H1 (cell line): Measurements from ENCODE around the gene DOCK1. TPM values are rescaled to one million over a fixed set of nuclear protein-coding genes. Genes with fewer than 3 reads are reported as not detected.

ENCODE experiments used
- CTCF ChIA-PET: fragments of 300-600 bp; sonication (Branson Sonifier 250); formaldehyde crosslinking; loops from one replicate; lab custom pipeline; 2021; ENCODE audit not compliant: partially characterized antibody; lab: Charles Lee
- POLR2A ChIA-PET: fragments of 300-600 bp; sonication (Branson Sonifier 250); formaldehyde crosslinking; loops from one replicate; lab custom pipeline; 2021; ENCODE audit warnings: inconsistent platforms; ENCODE audit not compliant: partially characterized antibody; lab: Charles Lee
- DNase-seq, 2 experiments: peaks; one replicate each; pipeline versions ENCODE4 v3.0.0 to v3.0.0-alpha.2; 2010 to 2022; ENCODE audit warnings: low spot score in 2 of 2, low read depth in 1 of 2, mixed read lengths in 1 of 2
- FAIRE-seq: peaks from 2 replicates; lab custom pipeline; 2011; peaks lifted over from hg19 to GRCh38; lab: Jason Lieb, UNC
- H2AFZ ChIP-seq: 2 replicates; pipeline ENCODE4 v1.8.1; 2012; ENCODE audit warnings: low read length, inconsistent platforms
- H2AK5ac ChIP-seq: 2 replicates; pipeline ENCODE4 v1.6.1; 2013; ENCODE audit warnings: low read depth, low read length
- H2BK120ac ChIP-seq: replicated peaks from 2 replicates; pipeline ENCODE3; 2013; ENCODE audit warnings: low read depth, low read length, inconsistent platforms
- H2BK12ac ChIP-seq: 2 replicates; pipeline ENCODE4 v1.6.1; 2013; ENCODE audit warnings: low read depth, low read length
- H2BK15ac ChIP-seq: 2 replicates; pipeline ENCODE4 v1.6.1; 2013; ENCODE audit warnings: low read length
- H2BK20ac ChIP-seq: 2 replicates; pipeline ENCODE4 v1.6.1; 2013; ENCODE audit warnings: low read length
- H2BK5ac ChIP-seq: 2 replicates; pipeline ENCODE4 v1.6.1; 2013; ENCODE audit warnings: low read depth, low read length
- H3K14ac ChIP-seq: 2 replicates; pipeline ENCODE4 v1.6.1; 2013; ENCODE audit warnings: inconsistent platforms; ENCODE audit not compliant: insufficient read length
- H3K18ac ChIP-seq: 2 replicates; pipeline ENCODE4 v1.6.1; 2013; ENCODE audit warnings: low read length; ENCODE audit errors: extremely low read depth
- H3K23ac ChIP-seq: 2 replicates; pipeline ENCODE4 v1.6.1; 2013; ENCODE audit warnings: inconsistent platforms; ENCODE audit not compliant: insufficient read length
- H3K23me2 ChIP-seq: 2 replicates; pipeline ENCODE4 v1.6.1; 2013; ENCODE audit warnings: low read depth, low read length
- H3K27ac ChIP-seq: 2 replicates; pipeline ENCODE4 v1.6.1; 2011; ENCODE audit warnings: low read depth, low read length, inconsistent platforms
- H3K27me3 ChIP-seq, 4 experiments: replicated peaks in 1 of 4; 1 replicate in 1 of 4; 2 replicates in 3 of 4; pipeline versions ENCODE4 v1.6.1 to v1.8.1; 2011 to 2013; ENCODE audit warnings: low read length in 3 of 4, mild to moderate bottlenecking in 3 of 4, inconsistent platforms in 2 of 4, mixed read lengths in 2 of 4, moderate library complexity in 1 of 4; ENCODE audit not compliant: control insufficient read depth in 3 of 4, insufficient read depth in 3 of 4; ENCODE audit errors: extremely low read depth in 1 of 4
- H3K36me3 ChIP-seq, 4 experiments: 2 replicates each; pipeline versions ENCODE4 v1.6.1 to v1.8.1; 2011 to 2013; ENCODE audit warnings: mild to moderate bottlenecking in 4 of 4, low read length in 3 of 4, moderate library complexity in 2 of 4, control low read depth in 1 of 4, inconsistent platforms in 1 of 4; ENCODE audit not compliant: insufficient read depth in 4 of 4, control insufficient read depth in 2 of 4
- H3K4ac ChIP-seq: replicated peaks from 2 replicates; pipeline ENCODE3; 2013; ENCODE audit warnings: low read length, low read depth, mixed read lengths, inconsistent platforms; ENCODE audit not compliant: insufficient read length
- H3K4me1 ChIP-seq, 4 experiments: replicated peaks in 1 of 4; 1 replicate in 1 of 4; 2 replicates in 3 of 4; pipeline versions ENCODE4 v1.6.1 to v1.8.1; 2011 to 2013; ENCODE audit warnings: low read length in 3 of 4, inconsistent platforms in 2 of 4, mixed read lengths in 1 of 4; ENCODE audit not compliant: insufficient read depth in 4 of 4, control insufficient read depth in 3 of 4
- H3K4me2 ChIP-seq, 2 experiments: 2 replicates each; pipeline versions ENCODE4 v1.6.1 to v1.8.1; 2011 to 2013; ENCODE audit warnings: low read depth in 2 of 2, low read length in 2 of 2, control low read depth in 1 of 2, inconsistent platforms in 1 of 2, mild to moderate bottlenecking in 1 of 2; ENCODE audit not compliant: insufficient read depth in 1 of 2
- H3K4me3 ChIP-seq, 4 experiments: fragments of 200-600, 300-600 bp in 1 of 4; sonication (generic), shearing (Covaris generic), sonication (Bioruptor Twin) in 1 of 4; 2 replicates each; pipeline versions ENCODE4 v1.5.1 to v1.8.1; 2011 to 2016; ENCODE audit warnings: low read length in 4 of 4, low read depth in 3 of 4, control low read depth in 2 of 4, inconsistent platforms in 2 of 4, mild to moderate bottlenecking in 2 of 4, mixed read lengths in 1 of 4, moderate library complexity in 1 of 4; ENCODE audit not compliant: insufficient read depth in 2 of 4; ENCODE audit errors: extremely low read depth in 1 of 4
- H3K56ac ChIP-seq: replicated peaks from 2 replicates; pipeline ENCODE3; 2013; ENCODE audit warnings: low read depth, mild to moderate bottlenecking, mixed read lengths, low read length, inconsistent platforms; ENCODE audit not compliant: insufficient read length
- H3K79me1 ChIP-seq: 2 replicates; pipeline ENCODE4 v1.6.1; 2013; ENCODE audit warnings: low read depth, low read length, control low read depth
- H3K79me2 ChIP-seq, 2 experiments: 2 replicates each; pipeline versions ENCODE4 v1.6.1 to v1.8.1; 2012 to 2013; ENCODE audit warnings: low read length in 2 of 2, mild to moderate bottlenecking in 2 of 2, inconsistent platforms in 1 of 2; ENCODE audit not compliant: insufficient read depth in 2 of 2, control insufficient read depth in 1 of 2
- H3K9ac ChIP-seq, 4 experiments: replicated peaks in 1 of 4; 1 replicate in 1 of 4; 2 replicates in 3 of 4; pipeline versions ENCODE4 v1.6.1 to v1.8.1; 2011 to 2013; ENCODE audit warnings: low read depth in 3 of 4, low read length in 3 of 4, control low read depth in 2 of 4, mild to moderate bottlenecking in 2 of 4, moderate library complexity in 2 of 4, inconsistent platforms in 1 of 4; ENCODE audit errors: extremely low read depth in 1 of 4
- H3K9me3 ChIP-seq, 2 experiments: 2 replicates each; pipeline versions ENCODE4 v1.6.1 to v1.8.1; 2012 to 2013; ENCODE audit warnings: mild to moderate bottlenecking in 2 of 2, moderate library complexity in 2 of 2, control low read depth in 1 of 2, inconsistent platforms in 1 of 2, low read depth in 1 of 2, low read length in 1 of 2, mixed read lengths in 1 of 2; ENCODE audit not compliant: insufficient read depth in 2 of 2
- H4K20me1 ChIP-seq, 2 experiments: replicated peaks in 1 of 2; 2 replicates each; pipeline versions ENCODE3 to v1.8.1; 2011 to 2013; ENCODE audit warnings: inconsistent platforms in 2 of 2, low read length in 2 of 2, mild to moderate bottlenecking in 1 of 2; ENCODE audit not compliant: insufficient read depth in 2 of 2, control insufficient read depth in 1 of 2
- H4K5ac ChIP-seq: 2 replicates; pipeline ENCODE4 v1.6.1; 2013; ENCODE audit warnings: low read length, low read depth, mixed read lengths, inconsistent platforms; ENCODE audit not compliant: insufficient read length
- H4K8ac ChIP-seq: 2 replicates; pipeline ENCODE4 v1.8.0; 2013; ENCODE audit warnings: mild to moderate bottlenecking, moderate library complexity, low read length, inconsistent platforms; ENCODE audit not compliant: insufficient read depth; ENCODE audit errors: extremely low read depth
- H4K91ac ChIP-seq: replicated peaks from 2 replicates; pipeline ENCODE3; 2013; ENCODE audit warnings: low read length, mixed read lengths, inconsistent platforms; ENCODE audit not compliant: insufficient read length
- ASH2L ChIP-seq: fragments of 200-600, 300-600 bp; sonication (generic); IDR thresholded peaks from one replicate; pipeline ENCODE4 v1.7.1; 2017; ENCODE audit warnings: low read length
- CEBPB ChIP-seq: IDR thresholded peaks from 2 replicates; pipeline ENCODE4 v1.6.1; 2012; ENCODE audit warnings: low read depth, low read length
- CHD1 ChIP-seq: IDR thresholded peaks from 2 replicates; pipeline ENCODE4 v1.6.1; 2012; ENCODE audit warnings: low read depth, low read length, improper control_type of control experiment
- JUN ChIP-seq: IDR thresholded peaks from 2 replicates; pipeline ENCODE4 v1.6.1; 2011; ENCODE audit warnings: low read depth, mild to moderate bottlenecking, improper control_type of control experiment, low read length
- KDM4A ChIP-seq: IDR thresholded peaks from one replicate; pipeline ENCODE4 v1.7.1; 2012; ENCODE audit warnings: low read depth, mild to moderate bottlenecking, moderate library complexity, low read length, inconsistent platforms; ENCODE audit not compliant: severe bottlenecking
- MAFK ChIP-seq: IDR thresholded peaks from 2 replicates; pipeline ENCODE4 v1.6.1; 2012; ENCODE audit warnings: low read depth, mild to moderate bottlenecking, improper control_type of control experiment, low read length
- PHF8 ChIP-seq: fragments of 200-600 bp; sonication (generic); conservative IDR thresholded peaks from 2 replicates; pipeline ENCODE4 v1.7.1; 2012; ENCODE audit warnings: low read depth, mild to moderate bottlenecking, inconsistent platforms, low read length, moderate library complexity
- RAD21 ChIP-seq, 2 experiments: IDR thresholded peaks in 1 of 2; conservative IDR thresholded peaks in 1 of 2; 2 replicates each; pipeline ENCODE4 v1.6.1; 2011; ENCODE audit warnings: low read depth in 2 of 2, low read length in 2 of 2, improper control_type of control experiment in 1 of 2, inconsistent platforms in 1 of 2, mild to moderate bottlenecking in 1 of 2, moderate library complexity in 1 of 2
- RBBP5 ChIP-seq: IDR thresholded peaks from 2 replicates; pipeline ENCODE4 v1.7.1; 2012; ENCODE audit warnings: low read depth, mild to moderate bottlenecking, inconsistent platforms, low read length, moderate library complexity, borderline replicate concordance
- SP4 ChIP-seq: IDR thresholded peaks from 2 replicates; pipeline ENCODE4 v1.6.1; 2012; ENCODE audit warnings: low read length, inconsistent platforms
- TAF1 ChIP-seq: IDR thresholded peaks from 2 replicates; pipeline ENCODE4 v1.6.1; 2011; ENCODE audit warnings: mild to moderate bottlenecking, low read depth, low read length
- TCF12 ChIP-seq: IDR thresholded peaks from 2 replicates; pipeline ENCODE4 v1.6.1; 2011; ENCODE audit warnings: low read depth, mild to moderate bottlenecking, low read length
- YY1 ChIP-seq: IDR thresholded peaks from 2 replicates; pipeline ENCODE4 v1.6.1; 2011; ENCODE audit warnings: low read depth, mild to moderate bottlenecking, low read length
- WGBS, 2 experiments: shearing (Covaris generic) in 1 of 2; methylation state at CpG; one replicate each; pipeline versions ENCODE4 v1.1.6 to v1.1.7; 2013 to 2015; ENCODE audit warnings: low lambda C conversion rate in 2 of 2, mixed read lengths in 2 of 2, inconsistent platforms in 1 of 2, low coverage in 1 of 2, missing lambda C conversion rate in 1 of 2; ENCODE audit not compliant: insufficient replicate concordance in 2 of 2, insufficient coverage in 1 of 2, insufficient read length in 1 of 2; ENCODE audit errors: extremely low coverage in 1 of 2, missing lambda C conversion rate in 1 of 2; 5-methylcytosine and 5-hydroxymethylcytosine counted together
- polyA plus RNA-seq, 7 experiments: library from polyadenylated mRNA; depleted of rRNA in 3 of 7; stranded (reverse) in 5 of 7; unstranded in 2 of 7; fragments of >200 nt in 5 of 7; fragments of 200-250 nt in 2 of 7; gene quantifications; 1 replicate in 5 of 7; 2 replicates in 1 of 7; 4 replicates in 1 of 7; pipeline versions ENCODE4 v1.2.1 to v1.2.3, GENCODE V29; 2011 to 2013; ENCODE audit warnings: missing spikeins in 2 of 7, mixed read lengths in 2 of 7
- total RNA-seq: library from RNA; stranded (reverse); fragmentation: NEBNext Ultra II Directional; extraction: Animal tissue kit (Norgen Biotek cat#: 25700); gene quantifications from 2 replicates; pipeline ENCODE4 v1.2.1, GENCODE V29; 2021

DOCK1 gene
- total and polyA plus RNA-seq, 2 of the 8 experiments (the other 6 are each of a cell fraction or from before 2014, with no cell fraction given), result 11.6 to 53.0 TPM

DNA sequence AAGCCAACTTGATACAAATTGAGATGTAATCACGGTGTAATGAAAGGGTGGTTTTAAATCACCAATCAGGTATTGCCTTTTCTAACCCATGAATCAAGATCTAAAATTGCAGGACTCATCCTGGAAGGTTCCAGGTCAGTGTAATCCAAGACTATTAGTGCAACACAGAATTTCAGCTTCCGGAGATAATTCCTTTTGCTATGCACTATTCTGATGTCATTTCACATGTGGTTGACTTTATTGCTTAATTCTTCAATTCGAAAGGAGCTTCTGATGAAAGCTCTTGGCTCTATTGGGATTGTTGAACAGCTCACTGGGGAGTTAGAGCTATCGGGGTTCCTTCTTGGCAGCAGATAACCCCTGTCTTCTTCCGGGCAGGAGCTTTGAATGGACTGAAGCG, 438.6 kb downstream of the DOCK1 start:
- Histone ChIP-seq H2BK5ac (no peak overlapping the region), H4K20me1 (no peaks in the 10 kb centered on the region), H4K8ac (no peak overlapping the region), H2BK120ac (no peak overlapping the region), H3K4ac (no peak overlapping the region), H2BK15ac (no peak overlapping the region), H3K4me2 (no peak overlapping the region), H2BK20ac (no peak overlapping the region), H3K79me2 (no peaks in the 10 kb centered on the region), H3K23me2 (no peaks in the 10 kb centered on the region)
- CTCF ChIA-PET, result interaction anchor here (1.1 kb wide), 2 partner anchors 8 to 62 kb away, joined by 3 read pairs; no protein-coding TSS in a partner anchor
- no peak for FAIRE-seq
- no peak for TF ChIP-seq SP4
- TF ChIP-seq ASH2L, result no peak
- no peak for TF ChIP-seq PHF8
- no peak for TF ChIP-seq TCF12
- TF ChIP-seq JUN, result no peak
- no peak for TF ChIP-seq KDM4A
- TF ChIP-seq MAFK, result no peak
- no peak for TF ChIP-seq RAD21 (IDR thresholded peaks at IDR 0.05 in 1 of 2, conservative IDR thresholded peaks at IDR 0.05 in 1 of 2; ENCODE audit: low read depth in 2 of 2, low read length in 2 of 2)
- no peak for TF ChIP-seq CHD1
- no peak for TF ChIP-seq YY1
- no peak for TF ChIP-seq RBBP5
- TF ChIP-seq TAF1, result no peak
- no peak for TF ChIP-seq CEBPB
- TF ChIP-seq, all 59 proteins: peak for 0
- Histone ChIP-seq H3K56ac (no peak overlapping the region), H3K18ac (no peak overlapping the region), H3K4me1 (peaks cover 0 to 8% (median 2%) of the 10 kb centered on the region in 4 experiments; a peak in 2 of 7 replicates), H3K23ac (no peak overlapping the region), H3K4me3 (no peak overlapping the region), H4K5ac (no peak overlapping the region), H3K27me3 (no peaks in the 10 kb centered on the region), H4K91ac (no peak overlapping the region), H3K9me3 (no peaks in the 10 kb centered on the region), H3K27ac (no peak overlapping the region), H2AFZ (no peak overlapping the region), H3K14ac (no peak overlapping the region), H3K79me1 (no peaks in the 10 kb centered on the region), H2AK5ac (no peak overlapping the region), H2BK12ac (no peak overlapping the region), H3K36me3 (no peaks in the 10 kb centered on the region), H3K9ac (no peak overlapping the region)
- no peak for DNase-seq
- WGBS, 2 experiments, result 83% methylated on average over 6 of the region's 6 CpGs; no CpG with 5 or more reads in 1 of the 2 experiments
- POLR2A ChIA-PET, result no interaction called here
